Endothelial cell (in vitro differentiated cells): ENCODE results near the gene LEF1. TPM values are rescaled to one million over a fixed set of nuclear protein-coding genes. Genes with fewer than 3 reads are reported as not detected.

ENCODE experiments used
- DNase-seq: peaks from one replicate; pipeline ENCODE4 v3.0.0; 2021; ENCODE audit warnings: low spot score
- H3K27ac Mint-ChIP-seq: one replicate; pipeline ENCODE4 v1.8.0; 2021; ENCODE audit warnings: mixed read lengths, inconsistent platforms; ENCODE audit not compliant: unreplicated experiment
- H3K27me3 Mint-ChIP-seq: one replicate; pipeline ENCODE4 v1.8.0; 2021; ENCODE audit warnings: mild to moderate bottlenecking, moderate library complexity, mixed read lengths, inconsistent platforms; ENCODE audit not compliant: unreplicated experiment
- H3K36me3 Mint-ChIP-seq: one replicate; pipeline ENCODE4 v1.8.0; 2021; ENCODE audit warnings: mild to moderate bottlenecking, low read depth, mixed read lengths, inconsistent platforms; ENCODE audit not compliant: unreplicated experiment
- H3K4me1 Mint-ChIP-seq: one replicate; pipeline ENCODE4 v1.8.0; 2021; ENCODE audit warnings: mild to moderate bottlenecking, mixed read lengths, inconsistent platforms; ENCODE audit not compliant: unreplicated experiment
- H3K4me3 Mint-ChIP-seq: one replicate; pipeline ENCODE4 v1.8.0; 2021; ENCODE audit warnings: mild to moderate bottlenecking, mixed read lengths, inconsistent platforms; ENCODE audit not compliant: unreplicated experiment
- H3K9me3 Mint-ChIP-seq: one replicate; pipeline ENCODE4 v1.8.0; 2021; ENCODE audit warnings: mixed read lengths, inconsistent platforms; ENCODE audit not compliant: unreplicated experiment
- CTCF ChIP-seq: fragments of 200-600 bp; sonication (generic); IDR thresholded peaks from one replicate; pipeline ENCODE4 v1.5.0; 2021; ENCODE audit warnings: antibody characterized with exemption; ENCODE audit not compliant: unreplicated experiment
- total RNA-seq: library from RNA; stranded (reverse); fragmentation: NEBNext Ultra II Directional; extraction: Animal tissue kit (Norgen Biotek cat#: 25700); gene quantifications from one replicate; pipeline ENCODE4 v1.2.1, GENCODE V29; 2021; ENCODE audit not compliant: unreplicated experiment

Gene LEF1
- total RNA-seq, 1 donor from 2014 or later, result 15.9 TPM

- Mint-ChIP-seq H3K27me3 (peaks cover 5% of the 10 kb centered on the region), H3K36me3 (peaks cover 9% of the 10 kb centered on the region), H3K4me3 (no peak overlapping the region), H3K27ac (no peak overlapping the region), H3K9me3 (no peaks in the 10 kb centered on the region), H3K4me1 (peaks cover 4% of the 10 kb centered on the region)
- no peak for TF ChIP-seq CTCF
- DNase-seq, result no peak
These were observed 164.1 kb downstream of the LEF1 start for GRCh38 chr4:108004646-108005045.

- no peak for TF ChIP-seq CTCF
- Mint-ChIP-seq H3K4me1 (peaks cover 4% of the 10 kb centered on the region), H3K36me3 (peaks cover 9% of the 10 kb centered on the region), H3K9me3 (no peaks in the 10 kb centered on the region), H3K4me3 (no peak overlapping the region), H3K27me3 (peaks cover 5% of the 10 kb centered on the region), H3K27ac (no peak overlapping the region)
- DNase-seq, result no peak
These were observed 164.7 kb downstream of the LEF1 start for GRCh38 chr4:108003982-108004515.

GRCh38 chr4:108001540-108002135 is 167.1 kb downstream of the LEF1 start:
- no peak for DNase-seq
- Mint-ChIP-seq H3K36me3 (peaks cover 9% of the 10 kb centered on the region), H3K9me3 (no peaks in the 10 kb centered on the region), H3K27ac (no peak overlapping the region), H3K27me3 (peaks cover 5% of the 10 kb centered on the region), H3K4me1 (peaks cover 4% of the 10 kb centered on the region), H3K4me3 (no peak overlapping the region)
- no peak for TF ChIP-seq CTCF

- Mint-ChIP-seq H3K27ac (no peak overlapping the region), H3K4me3 (no peak overlapping the region), H3K4me1 (peaks cover 6% of the 10 kb centered on the region), H3K27me3 (no peaks in the 10 kb centered on the region), H3K36me3 (peaks cover 3% of the 10 kb centered on the region), H3K9me3 (no peaks in the 10 kb centered on the region)
- TF ChIP-seq CTCF, result no peak
- no peak for DNase-seq
These were observed 168.7 kb downstream of the LEF1 start for GRCh38 chr4:107999932-108000539.

GRCh38 chr4:107997794-107998193 is 170.9 kb downstream of the LEF1 start:
- Mint-ChIP-seq H3K27ac (no peak overlapping the region), H3K9me3 (no peaks in the 10 kb centered on the region), H3K27me3 (no peaks in the 10 kb centered on the region), H3K4me1 (peaks cover 7% of the 10 kb centered on the region), H3K4me3 (no peak overlapping the region), H3K36me3 (peaks cover 3% of the 10 kb centered on the region)
- no peak for DNase-seq
- no peak for TF ChIP-seq CTCF
